ENCODE results near the gene ZC3H11A. TPM values are rescaled to one million over a fixed set of nuclear protein-coding genes. Genes with fewer than 3 reads are reported as not detected.

ZC3H11A gene
- total and polyA plus RNA-seq, 2 experiments from 2014 or later, result 28.2 to 97.3 TPM

DNA sequence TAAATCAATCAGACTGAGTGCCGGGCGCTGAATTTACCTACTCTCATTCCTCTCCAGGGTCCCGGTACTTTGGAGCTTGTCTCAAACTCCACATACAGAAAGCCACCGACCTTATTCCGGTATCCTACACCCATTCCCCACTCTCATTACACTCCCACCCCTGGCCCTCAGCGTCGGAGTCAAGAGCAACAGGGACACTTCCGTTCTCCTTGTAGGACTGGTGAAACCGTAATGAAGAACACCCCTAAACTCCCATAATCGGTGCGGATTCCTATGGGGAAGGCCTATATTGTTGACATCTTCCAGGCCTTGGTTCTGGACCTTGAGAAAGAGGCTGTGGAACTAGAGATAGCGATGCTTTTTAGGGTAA lies 798 bp downstream of the ZC3H11A start (continued):
- TF ChIP-seq EZH2 (IDR thresholded peaks at IDR 0.05; ENCODE audit: low read depth, unreplicated experiment) (no peak), NANOG (IDR thresholded peaks at IDR 0.05; ENCODE audit: borderline replicate concordance) (no peak), POLR2AphosphoS5 (IDR thresholded peaks at IDR 0.05; ENCODE audit: low read depth) (no peak)
- TF ChIP-seq, protein P1, sequence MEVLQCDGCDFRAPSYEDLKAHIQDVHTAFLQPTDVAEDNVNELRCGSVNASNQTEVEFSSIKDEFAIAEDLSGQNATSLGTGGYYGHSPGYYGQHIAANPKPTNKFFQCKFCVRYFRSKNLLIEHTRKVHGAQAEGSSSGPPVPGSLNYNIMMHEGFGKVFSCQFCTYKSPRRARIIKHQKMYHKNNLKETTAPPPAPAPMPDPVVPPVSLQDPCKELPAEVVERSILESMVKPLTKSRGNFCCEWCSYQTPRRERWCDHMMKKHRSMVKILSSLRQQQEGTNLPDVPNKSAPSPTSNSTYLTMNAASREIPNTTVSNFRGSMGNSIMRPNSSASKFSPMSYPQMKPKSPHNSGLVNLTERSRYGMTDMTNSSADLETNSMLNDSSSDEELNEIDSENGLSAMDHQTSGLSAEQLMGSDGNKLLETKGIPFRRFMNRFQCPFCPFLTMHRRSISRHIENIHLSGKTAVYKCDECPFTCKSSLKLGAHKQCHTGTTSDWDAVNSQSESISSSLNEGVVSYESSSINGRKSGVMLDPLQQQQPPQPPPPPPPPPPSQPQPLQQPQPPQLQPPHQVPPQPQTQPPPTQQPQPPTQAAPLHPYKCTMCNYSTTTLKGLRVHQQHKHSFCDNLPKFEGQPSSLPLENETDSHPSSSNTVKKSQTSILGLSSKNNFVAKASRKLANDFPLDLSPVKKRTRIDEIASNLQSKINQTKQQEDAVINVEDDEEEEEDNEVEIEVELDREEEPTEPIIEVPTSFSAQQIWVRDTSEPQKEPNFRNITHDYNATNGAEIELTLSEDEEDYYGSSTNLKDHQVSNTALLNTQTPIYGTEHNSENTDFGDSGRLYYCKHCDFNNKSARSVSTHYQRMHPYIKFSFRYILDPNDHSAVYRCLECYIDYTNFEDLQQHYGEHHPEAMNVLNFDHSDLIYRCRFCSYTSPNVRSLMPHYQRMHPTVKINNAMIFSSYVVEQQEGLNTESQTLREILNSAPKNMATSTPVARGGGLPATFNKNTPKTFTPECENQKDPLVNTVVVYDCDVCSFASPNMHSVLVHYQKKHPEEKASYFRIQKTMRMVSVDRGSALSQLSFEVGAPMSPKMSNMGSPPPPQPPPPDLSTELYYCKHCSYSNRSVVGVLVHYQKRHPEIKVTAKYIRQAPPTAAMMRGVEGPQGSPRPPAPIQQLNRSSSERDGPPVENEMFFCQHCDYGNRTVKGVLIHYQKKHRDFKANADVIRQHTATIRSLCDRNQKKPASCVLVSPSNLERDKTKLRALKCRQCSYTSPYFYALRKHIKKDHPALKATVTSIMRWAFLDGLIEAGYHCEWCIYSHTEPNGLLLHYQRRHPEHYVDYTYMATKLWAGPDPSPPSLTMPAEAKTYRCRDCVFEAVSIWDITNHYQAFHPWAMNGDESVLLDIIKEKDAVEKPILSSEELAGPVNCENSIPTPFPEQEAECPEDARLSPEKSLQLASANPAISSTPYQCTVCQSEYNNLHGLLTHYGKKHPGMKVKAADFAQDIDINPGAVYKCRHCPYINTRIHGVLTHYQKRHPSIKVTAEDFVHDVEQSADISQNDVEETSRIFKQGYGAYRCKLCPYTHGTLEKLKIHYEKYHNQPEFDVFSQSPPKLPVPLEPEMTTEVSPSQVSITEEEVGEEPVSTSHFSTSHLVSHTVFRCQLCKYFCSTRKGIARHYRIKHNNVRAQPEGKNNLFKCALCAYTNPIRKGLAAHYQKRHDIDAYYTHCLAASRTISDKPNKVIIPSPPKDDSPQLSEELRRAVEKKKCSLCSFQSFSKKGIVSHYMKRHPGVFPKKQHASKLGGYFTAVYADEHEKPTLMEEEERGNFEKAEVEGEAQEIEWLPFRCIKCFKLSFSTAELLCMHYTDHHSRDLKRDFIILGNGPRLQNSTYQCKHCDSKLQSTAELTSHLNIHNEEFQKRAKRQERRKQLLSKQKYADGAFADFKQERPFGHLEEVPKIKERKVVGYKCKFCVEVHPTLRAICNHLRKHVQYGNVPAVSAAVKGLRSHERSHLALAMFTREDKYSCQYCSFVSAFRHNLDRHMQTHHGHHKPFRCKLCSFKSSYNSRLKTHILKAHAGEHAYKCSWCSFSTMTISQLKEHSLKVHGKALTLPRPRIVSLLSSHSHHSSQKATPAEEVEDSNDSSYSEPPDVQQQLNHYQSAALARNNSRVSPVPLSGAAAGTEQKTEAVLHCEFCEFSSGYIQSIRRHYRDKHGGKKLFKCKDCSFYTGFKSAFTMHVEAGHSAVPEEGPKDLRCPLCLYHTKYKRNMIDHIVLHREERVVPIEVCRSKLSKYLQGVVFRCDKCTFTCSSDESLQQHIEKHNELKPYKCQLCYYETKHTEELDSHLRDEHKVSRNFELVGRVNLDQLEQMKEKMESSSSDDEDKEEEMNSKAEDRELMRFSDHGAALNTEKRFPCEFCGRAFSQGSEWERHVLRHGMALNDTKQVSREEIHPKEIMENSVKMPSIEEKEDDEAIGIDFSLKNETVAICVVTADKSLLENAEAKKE (CRISPR knock-in tag; IDR thresholded peaks at IDR 0.05), result no peak

DNA sequence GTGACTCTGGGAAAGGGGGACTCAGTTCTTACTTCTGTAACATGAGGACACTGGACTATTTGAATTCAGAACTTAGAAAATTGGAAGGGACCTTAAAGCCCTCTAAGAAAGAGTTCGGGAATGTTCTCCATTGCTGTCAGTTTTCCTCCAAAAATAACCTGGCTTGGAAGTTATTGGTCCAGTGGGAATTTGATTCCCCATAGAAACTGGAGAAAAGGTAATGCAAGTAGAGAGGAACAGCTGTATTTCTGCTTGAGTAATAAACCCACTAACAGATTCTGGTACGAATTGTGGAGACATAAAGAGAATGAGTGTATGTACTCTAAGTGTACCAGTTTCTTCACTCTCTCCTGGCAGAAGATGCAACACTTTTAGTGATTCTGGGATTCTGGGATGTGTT lies 1.8 kb downstream of the ZC3H11A start:
- Mint-ChIP-seq H3K9me3 (peaks cover 30% of the 10 kb centered on the region), H3K27ac (0 out of 2 replicates have a peak overlapping the region, but pooled peaks have one; percentile 62), H3K27me3 (ENCODE audit: insufficient read depth, low read depth, poor library complexity) (peaks cover 13% of the 10 kb centered on the region), H3K4me1 (peaks cover 44% of the 10 kb centered on the region), H3K4me3 (peak overlapping the region; percentile 94), H3K36me3 (ENCODE audit: low read depth) (peaks cover 42% of the 10 kb centered on the region)
- no peak overlapping the region for H2AFZ ChIP-seq
- H3F3A ChIP-seq (replicated peaks; ENCODE audit: low read depth), result peaks cover 12% of the 10 kb centered on the region
- ATAC-seq (no peak), DNase-seq (ENCODE audit: low spot score) (no peak)
- H3K9me2 ChIP-seq (ENCODE audit: insufficient read depth), result peaks cover 13% of the 10 kb centered on the region
- H3K27me3 ChIP-seq (ENCODE audit: insufficient read depth), result no peaks in the 10 kb centered on the region
- peak overlapping the region; percentile 84 for H3K4me2 ChIP-seq
- peak overlapping the region; percentile 73 for H3K4me3 ChIP-seq
- peaks cover 62% of the 10 kb centered on the region for H3K79me2 ChIP-seq (replicated peaks; ENCODE audit: insufficient read depth)
- peaks cover 16% of the 10 kb centered on the region; the same call in 1 of the 2 replicates for H3K36me3 ChIP-seq (ENCODE audit: insufficient read depth)
- H4K20me1 ChIP-seq (replicated peaks; ENCODE audit: insufficient read depth), result peaks cover 19% of the 10 kb centered on the region
- peak overlapping the region; percentile 100; the same call in 1 of the 2 replicates for H3K27ac ChIP-seq (ENCODE audit: low read depth)
- peaks cover 17% of the 10 kb centered on the region for H3K4me1 ChIP-seq (ENCODE audit: insufficient read depth)
- TF ChIP-seq EZH2phosphoT487 (IDR thresholded peaks at IDR 0.05; ENCODE audit: unreplicated experiment), result no peak
- TF ChIP-seq, protein P2, sequence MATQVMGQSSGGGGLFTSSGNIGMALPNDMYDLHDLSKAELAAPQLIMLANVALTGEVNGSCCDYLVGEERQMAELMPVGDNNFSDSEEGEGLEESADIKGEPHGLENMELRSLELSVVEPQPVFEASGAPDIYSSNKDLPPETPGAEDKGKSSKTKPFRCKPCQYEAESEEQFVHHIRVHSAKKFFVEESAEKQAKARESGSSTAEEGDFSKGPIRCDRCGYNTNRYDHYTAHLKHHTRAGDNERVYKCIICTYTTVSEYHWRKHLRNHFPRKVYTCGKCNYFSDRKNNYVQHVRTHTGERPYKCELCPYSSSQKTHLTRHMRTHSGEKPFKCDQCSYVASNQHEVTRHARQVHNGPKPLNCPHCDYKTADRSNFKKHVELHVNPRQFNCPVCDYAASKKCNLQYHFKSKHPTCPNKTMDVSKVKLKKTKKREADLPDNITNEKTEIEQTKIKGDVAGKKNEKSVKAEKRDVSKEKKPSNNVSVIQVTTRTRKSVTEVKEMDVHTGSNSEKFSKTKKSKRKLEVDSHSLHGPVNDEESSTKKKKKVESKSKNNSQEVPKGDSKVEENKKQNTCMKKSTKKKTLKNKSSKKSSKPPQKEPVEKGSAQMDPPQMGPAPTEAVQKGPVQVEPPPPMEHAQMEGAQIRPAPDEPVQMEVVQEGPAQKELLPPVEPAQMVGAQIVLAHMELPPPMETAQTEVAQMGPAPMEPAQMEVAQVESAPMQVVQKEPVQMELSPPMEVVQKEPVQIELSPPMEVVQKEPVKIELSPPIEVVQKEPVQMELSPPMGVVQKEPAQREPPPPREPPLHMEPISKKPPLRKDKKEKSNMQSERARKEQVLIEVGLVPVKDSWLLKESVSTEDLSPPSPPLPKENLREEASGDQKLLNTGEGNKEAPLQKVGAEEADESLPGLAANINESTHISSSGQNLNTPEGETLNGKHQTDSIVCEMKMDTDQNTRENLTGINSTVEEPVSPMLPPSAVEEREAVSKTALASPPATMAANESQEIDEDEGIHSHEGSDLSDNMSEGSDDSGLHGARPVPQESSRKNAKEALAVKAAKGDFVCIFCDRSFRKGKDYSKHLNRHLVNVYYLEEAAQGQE (IDR thresholded peaks at IDR 0.05; ENCODE audit: unreplicated experiment), result no peak
- TF ChIP-seq ZNF114 (CRISPR knock-in tag; IDR thresholded peaks at IDR 0.05), result no peak
- TF ChIP-seq, protein P3, sequence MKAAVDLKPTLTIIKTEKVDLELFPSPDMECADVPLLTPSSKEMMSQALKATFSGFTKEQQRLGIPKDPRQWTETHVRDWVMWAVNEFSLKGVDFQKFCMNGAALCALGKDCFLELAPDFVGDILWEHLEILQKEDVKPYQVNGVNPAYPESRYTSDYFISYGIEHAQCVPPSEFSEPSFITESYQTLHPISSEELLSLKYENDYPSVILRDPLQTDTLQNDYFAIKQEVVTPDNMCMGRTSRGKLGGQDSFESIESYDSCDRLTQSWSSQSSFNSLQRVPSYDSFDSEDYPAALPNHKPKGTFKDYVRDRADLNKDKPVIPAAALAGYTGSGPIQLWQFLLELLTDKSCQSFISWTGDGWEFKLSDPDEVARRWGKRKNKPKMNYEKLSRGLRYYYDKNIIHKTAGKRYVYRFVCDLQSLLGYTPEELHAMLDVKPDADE (IDR thresholded peaks at IDR 0.05), result no peak
- TF ChIP-seq STAT1 (IDR thresholded peaks at IDR 0.05; ENCODE audit: unreplicated experiment), result no peak
- TF ChIP-seq JUNB (IDR thresholded peaks at IDR 0.05; ENCODE audit: unreplicated experiment), result no peak
- TF ChIP-seq, protein P4, sequence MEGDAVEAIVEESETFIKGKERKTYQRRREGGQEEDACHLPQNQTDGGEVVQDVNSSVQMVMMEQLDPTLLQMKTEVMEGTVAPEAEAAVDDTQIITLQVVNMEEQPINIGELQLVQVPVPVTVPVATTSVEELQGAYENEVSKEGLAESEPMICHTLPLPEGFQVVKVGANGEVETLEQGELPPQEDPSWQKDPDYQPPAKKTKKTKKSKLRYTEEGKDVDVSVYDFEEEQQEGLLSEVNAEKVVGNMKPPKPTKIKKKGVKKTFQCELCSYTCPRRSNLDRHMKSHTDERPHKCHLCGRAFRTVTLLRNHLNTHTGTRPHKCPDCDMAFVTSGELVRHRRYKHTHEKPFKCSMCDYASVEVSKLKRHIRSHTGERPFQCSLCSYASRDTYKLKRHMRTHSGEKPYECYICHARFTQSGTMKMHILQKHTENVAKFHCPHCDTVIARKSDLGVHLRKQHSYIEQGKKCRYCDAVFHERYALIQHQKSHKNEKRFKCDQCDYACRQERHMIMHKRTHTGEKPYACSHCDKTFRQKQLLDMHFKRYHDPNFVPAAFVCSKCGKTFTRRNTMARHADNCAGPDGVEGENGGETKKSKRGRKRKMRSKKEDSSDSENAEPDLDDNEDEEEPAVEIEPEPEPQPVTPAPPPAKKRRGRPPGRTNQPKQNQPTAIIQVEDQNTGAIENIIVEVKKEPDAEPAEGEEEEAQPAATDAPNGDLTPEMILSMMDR (conservative IDR thresholded peaks at IDR 0.05; ENCODE audit: low read depth in 2 of 2), result no peak
- no peak for TF ChIP-seq POLR2AphosphoS5 (IDR thresholded peaks at IDR 0.05; ENCODE audit: low read depth)
- TF ChIP-seq NANOG (IDR thresholded peaks at IDR 0.05; ENCODE audit: borderline replicate concordance), result no peak
- TF ChIP-seq ZNF331 (CRISPR knock-in tag; IDR thresholded peaks at IDR 0.05; ENCODE audit: low read depth), result no peak
